Stimulated activated CD4-positive, alpha-beta T cell treated with anti-CD3 and anti-CD28 coated beads, Interleukin-1b, Interleukin-23, amount 100 ng/mL, for 1 hour (primary cell): ENCODE results near the gene PPEF1.
"Not testable (repeated sequence)": the region's sequence is repeated elsewhere in the genome, so short reads cannot be mapped to it uniquely, and the experiment has no call there.

Source experiments
- DNase-seq, 2 donors: peaks; one replicate each; pipeline ENCODE4 v3.0.0-alpha.2; 2020; ENCODE audit warnings: low read depth in 2 of 2

The PPEF1 gene

DNA sequence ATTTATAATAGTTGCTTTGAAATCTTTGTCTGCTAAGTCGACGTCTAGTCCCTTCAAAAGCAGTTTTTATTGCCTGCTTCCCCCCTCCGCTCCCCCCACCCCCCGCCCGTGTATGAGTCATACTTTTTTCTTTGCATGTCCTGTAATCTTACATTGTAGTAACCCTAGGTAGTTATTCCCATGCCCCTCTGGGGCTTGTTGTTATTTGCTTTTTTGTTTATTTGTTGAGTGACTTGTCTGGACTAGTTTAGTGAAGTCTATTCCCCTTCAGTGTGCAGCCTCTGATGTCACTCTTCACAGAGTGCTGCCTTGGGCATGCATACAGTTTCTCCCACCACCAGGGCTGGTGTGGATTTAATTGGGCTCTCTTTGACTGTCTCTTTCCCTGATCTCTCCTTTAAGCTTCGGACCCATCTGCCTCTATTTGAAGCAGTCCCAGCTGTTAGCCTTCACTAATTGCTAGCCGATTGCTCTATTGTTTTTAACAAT is 86.2 kb downstream of the PPEF1 start:
- DNase-seq = no peak

DNA sequence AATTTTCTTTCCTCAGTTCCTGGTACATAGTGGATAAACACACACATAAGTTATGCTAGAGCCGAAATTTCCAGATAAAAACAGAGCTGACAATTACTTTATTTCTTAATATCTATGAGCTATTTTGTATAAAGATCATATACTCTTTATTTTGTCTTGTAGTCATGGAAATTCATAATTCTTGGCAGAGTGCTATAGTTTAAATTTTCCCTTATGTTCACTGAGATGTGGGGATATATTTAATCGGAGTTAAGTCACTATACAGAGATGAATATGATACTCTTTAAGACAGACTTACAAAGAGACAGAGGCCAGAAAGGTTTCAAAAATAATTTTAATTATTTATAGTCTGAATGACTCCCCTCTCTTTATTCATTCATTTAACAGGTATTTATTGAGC is 89.7 kb downstream of the PPEF1 start:
- no peak for DNase-seq

DNA sequence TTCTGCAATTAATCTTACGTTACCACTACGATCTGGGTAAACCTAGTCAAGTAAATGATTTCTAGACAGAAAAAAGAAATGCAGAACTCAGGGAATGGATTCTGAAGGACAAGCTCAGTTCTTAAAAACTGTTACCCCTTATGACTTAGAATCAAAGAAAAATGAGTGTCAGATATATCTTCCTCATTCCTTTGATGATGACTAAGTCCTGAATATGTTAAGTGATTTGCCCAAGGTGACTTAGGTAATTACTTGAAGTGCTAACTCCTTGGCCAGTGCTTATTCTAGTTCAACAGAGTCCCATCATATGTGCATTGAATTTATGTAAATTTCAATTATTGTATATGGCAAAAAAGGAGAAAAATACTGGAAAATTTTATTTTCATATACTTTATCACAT is 92.5 kb downstream of the PPEF1 start:
- no peak for DNase-seq

DNA sequence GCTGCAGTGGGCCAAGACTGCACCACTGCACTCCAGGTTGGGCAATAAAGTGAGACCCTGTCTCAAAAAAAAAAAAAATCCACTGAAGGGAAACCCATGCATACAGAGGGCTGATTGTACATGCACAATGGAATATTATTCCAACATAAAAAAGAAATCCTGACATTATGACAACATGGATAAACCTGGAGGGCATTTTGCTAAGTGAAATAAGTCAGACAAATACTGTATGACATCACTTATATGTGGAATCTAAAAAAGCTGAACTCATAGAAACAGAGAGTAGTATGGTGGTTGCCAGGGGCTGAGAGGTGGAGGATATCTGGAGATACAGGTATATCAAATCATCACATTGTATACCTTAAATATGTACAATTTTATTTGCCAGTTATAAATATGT is 102.2 kb downstream of the PPEF1 start:
- no peak for DNase-seq

DNA sequence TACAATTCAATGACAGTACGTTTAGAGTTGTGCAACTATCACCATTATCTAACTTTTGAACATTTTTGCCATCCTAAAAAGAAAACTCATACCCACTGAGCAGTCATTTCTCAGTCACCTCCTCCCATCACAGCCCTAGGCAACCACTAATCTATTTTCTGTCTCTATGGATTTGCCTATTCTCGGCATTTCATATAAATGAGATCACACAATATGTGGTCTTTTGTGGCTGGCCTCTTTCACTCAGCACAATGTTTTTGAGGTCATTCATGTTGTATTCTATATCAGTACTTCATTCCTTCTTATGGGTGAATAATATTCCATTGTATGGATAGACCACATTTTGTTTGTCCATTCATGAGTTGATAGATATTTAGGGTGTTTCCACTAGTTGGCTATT is 103.0 kb downstream of the PPEF1 start:
- no peak for DNase-seq

DNA sequence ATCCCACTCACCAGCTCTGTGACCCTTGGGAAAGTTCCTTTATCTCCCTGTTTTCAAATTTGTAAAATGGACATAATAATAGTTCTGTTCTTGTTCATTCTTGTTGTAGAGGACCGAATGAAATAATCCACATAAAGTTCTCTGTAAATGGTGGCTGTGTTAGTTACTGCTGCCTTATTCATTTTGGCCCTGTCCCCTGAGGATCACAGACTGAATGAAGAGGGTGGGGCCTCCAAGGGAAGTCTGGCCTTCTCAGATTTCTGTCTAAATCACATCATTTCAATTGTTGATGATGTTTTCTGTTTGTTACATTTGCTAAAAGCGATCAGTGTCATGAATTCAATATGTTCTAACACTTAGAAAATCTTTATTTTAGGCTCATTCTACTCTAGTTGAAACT is 117.9 kb downstream of the PPEF1 start:
- no peak for DNase-seq

DNA sequence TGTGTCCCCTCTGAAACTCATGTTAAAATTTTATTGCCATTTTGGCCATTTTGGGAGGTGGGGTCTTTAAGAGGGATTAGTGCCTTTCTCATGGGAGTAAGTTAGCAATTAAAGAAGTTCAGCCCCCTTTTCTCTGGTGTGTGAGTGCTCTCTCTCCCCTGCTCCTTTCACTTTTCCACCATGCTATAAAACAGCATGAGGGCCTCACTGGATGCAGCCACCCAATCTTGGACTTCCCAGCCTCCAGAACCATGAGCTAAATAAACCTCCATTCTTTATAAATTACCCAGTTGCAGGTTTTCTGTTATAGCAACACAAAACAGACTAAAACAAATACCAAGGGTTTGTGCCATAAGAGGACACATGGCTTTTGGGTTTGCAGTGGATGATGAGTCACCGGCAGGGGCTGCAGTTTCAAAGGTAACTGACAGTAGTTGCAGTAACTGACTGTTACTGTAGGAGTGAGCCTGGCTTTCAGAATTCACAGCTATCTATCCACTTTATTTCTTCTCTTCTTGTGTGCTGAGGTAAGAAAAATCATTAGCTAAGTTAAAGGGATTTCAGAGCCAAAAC is 121.5 kb downstream of the PPEF1 start:
- DNase-seq = no peak

DNA sequence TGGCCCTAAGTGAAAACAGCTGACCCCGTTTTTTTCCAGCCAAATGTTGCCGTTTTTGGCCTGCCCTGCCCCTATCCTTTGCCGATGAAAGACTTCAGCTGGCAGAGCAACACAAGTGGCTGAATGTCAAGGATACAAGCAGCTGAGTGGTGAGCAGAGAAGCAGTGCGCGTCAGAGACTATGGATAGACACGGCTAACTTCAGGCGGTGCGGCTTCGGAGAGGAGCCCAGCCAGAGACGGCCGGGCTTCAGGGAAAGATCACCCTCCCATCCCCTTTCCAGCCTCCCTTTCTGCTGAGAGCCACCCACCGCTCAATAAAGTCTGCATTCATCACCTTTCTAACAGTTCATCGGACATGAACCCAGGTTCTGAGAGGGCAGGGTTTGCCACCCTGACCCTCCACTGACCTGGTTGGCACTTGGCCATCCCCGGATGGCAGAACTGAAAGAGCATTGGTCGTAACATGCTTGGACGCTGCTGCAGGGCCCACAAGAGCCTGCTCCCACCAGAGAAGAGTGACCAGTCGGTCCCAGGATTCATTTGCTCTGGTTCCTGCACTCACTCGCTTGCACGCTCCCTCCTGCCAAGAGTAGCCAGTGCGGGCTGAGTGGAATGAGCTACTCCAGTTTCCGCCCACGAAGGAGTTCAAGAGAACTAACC is 125.8 kb downstream of the PPEF1 start:
- DNase-seq = no peak

DNA sequence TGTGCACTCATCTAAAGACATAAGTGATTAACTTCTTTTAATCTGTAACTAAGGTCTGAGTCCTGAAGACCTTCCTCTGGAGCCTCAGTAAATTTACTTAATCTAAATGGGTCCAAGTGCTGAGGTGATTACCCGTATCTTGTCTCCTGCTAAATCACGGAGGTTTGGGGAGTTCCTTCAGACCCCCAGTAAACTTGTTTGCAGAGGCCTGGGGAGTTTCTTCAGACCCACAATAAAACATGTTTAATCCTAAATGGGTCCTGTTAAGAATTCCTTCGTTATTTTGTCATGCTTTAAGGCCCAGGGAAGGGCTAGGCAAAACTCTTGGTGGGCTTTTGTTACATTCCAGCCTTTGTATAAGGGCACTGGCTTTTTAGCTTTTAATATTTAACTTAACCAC is 140.5 kb downstream of the PPEF1 start:
- DNase-seq = not testable (repeated sequence)

DNA sequence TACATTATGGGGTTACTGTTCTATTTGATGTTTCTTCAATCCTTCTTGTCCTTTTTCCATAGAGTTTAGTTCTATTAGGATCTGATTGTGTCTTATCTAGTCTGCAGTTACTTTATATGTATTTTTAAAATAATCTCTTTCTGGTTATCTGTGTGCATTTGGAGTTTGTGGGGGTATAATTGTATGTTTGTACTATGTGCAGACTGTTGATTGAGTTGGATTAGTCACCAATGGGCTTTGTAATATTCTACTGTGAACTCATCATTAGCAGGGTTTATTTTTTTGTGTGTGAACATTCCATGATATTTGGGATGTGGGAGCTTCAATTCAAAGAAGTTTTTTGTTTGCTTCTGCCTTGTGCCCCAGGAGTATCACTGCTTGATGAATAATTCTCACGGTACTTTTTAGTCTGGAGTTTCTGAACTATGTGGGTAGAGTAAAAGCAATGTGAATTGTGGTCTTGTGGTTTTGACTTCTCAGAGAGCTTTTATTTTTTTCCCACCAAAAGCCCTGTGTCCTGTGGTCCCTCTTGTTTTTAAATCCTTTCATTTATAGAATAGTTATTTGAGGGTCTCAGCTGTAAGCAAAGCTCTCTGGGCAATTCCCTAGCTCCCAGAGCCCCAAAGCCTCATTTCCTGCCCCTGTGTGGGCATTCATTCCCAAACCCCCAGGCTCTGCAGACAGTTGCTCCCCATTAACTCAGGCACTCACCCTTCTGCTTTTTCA is 148.6 kb downstream of the PPEF1 start:
- DNase-seq = no peak

DNA sequence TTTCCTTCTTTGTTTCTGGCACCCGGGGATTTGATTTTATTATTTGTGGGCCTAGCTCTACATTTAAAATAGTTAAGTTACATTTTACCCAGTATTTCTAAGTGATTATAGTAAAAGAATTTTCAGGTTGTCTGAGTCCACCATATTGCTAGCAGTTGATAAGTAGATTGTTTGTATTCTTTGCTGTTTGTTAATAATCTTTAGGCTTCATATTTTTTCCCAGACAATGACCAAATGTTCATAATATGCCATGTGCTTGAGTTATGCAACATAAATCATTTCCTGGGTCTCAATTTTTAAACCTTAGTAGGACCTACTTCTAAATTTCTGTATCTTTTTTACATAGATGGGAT is 149.2 kb downstream of the PPEF1 start:
- no peak for DNase-seq

DNA sequence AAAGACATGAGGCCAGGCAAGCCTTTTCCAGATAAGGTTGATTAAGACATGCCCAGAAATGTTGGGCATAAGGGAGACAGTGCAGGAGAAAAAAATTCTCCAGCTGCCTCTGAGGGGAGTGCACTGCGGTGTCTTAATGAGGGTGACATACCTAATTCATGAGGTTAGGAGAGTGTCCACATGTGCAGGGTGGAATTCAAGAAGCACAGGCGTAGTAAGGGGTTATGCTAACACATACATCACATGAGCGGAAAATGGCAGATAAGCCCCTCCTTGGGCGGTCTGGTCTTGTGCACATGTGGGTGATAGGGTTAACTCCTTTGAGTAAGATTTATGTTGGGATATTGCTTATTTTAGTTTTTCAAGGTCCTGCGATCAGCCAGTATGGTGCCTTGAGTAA is 154.1 kb downstream of the PPEF1 start:
- DNase-seq = no peak

DNA sequence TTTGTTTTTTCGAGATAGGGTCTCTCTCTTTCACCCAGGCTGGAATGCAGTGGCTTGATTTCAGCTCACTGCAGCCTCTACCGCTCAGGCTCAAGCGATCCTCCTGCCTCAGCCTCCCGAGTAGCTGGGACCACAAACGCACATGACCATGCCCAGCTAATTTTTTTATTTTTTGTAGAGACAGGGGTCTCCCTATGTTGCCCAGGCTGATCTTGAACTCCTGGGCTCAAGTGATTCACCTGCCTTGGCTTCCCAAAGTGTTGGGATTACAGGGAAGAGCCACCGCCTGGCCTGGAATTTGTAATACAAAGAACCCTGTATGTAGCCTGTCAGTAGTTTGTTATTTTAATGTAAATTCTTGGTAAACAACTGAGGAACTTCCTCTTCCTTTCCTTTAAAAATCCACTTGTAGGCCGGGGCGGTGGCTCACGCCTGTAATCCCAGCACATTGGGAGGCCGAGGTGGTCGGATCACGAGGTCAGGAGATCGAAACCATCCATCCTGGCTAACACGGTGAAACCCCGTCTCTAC is 157.0 kb downstream of the PPEF1 start:
- DNase-seq = no peak

DNA sequence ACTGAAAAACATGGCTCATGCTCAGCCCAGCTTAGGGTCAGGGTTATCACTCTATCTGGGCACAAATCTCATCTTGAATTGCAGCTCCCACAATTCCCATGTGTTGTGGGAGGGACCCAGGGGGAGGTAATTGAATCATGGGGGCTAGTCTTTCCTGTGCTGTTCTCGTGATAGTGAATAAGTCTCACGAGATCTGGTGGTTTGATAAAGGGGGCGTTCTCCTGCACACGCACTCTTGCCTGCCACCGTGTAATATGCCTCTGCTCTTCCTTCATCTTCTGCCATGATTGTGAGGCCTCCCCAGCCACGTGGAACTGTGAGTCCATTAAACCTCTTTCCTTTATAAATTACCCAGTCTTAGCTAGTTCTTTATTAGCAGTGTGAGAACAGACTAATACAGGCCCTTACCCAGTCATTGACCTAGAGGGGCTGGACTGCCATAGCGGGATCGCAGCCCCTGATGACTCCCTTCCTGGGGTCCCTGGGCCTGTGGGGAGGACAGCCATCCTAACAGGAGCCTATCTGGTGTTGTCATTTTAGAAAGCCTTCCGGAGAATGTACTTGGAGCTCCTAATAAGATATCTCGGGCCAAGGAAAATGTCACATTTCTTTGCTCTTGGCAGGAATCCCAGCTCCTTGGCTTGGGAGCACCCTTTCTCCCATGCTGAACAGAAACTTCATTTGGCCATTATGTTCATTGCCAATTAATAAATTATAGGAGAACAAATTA is 163.9 kb downstream of the PPEF1 start:
- no peak for DNase-seq

DNA sequence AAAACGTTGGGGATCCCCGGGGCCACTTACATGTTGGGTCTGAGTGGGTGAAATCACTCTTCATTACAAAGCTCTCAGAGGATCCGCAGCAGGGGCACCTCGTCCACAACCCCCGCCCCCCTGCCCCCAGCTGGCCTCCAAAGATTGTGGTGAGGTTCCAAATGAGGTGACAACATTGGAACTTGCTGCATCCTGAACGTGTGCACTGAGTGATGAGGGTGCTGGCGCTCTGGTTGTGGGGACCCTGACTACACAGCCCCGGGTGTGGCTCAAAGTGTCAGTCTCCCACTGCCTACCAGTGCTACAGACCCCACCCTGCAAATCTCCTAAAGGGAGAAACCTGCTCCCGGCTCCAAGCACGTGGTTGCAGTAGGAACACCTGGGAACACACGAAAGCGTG is 164.5 kb downstream of the PPEF1 start:
- DNase-seq = no peak

DNA sequence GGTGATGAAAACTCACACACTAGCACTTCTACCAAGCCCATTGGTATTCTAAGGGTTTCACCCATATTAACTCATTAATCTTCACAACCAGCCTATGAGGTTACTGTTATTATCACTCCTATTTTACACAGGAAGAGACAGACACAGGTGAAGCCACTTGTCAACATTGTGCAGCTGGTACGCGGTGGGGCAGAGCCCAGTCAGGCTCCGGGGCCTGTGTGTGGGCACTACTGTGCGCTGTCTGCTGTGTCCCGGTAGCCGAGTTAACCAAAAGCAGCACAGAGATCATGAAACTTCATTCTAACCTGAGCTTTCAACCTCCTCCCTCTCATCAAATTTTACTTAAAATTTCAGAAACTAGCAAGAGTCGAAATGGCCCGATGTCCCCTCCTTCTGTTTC is 165.2 kb downstream of the PPEF1 start:
- DNase-seq = no peak

DNA sequence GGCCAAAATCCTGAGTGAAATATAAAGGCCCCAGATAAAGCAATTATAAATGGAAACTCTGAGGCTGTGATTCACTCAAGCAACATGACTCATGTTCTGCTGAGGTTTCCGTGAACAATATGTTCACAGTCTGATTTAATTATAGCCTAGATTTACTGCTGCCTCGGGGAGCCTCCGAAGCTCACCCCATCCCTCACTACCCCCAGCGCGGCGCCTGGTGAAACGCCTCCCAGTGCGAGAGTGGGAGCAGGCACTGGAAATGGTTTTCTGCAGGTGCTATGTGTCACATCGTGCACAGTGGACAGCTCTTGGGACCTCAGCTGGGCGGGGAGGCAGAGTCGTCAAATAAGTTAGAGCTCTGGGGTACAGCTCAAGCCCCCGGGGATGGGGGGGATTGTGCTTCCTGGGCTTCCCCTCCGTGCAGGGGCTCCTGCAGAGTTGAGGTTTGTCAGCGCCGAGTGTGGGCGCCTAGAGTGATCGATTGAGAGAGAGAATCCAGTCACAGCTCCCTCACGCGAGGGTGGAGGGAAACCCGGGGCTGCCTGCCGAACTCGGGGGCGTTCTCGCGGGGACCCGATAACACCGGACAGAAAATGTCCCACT is 165.8 kb downstream of the PPEF1 start:
- DNase-seq = no peak

DNA sequence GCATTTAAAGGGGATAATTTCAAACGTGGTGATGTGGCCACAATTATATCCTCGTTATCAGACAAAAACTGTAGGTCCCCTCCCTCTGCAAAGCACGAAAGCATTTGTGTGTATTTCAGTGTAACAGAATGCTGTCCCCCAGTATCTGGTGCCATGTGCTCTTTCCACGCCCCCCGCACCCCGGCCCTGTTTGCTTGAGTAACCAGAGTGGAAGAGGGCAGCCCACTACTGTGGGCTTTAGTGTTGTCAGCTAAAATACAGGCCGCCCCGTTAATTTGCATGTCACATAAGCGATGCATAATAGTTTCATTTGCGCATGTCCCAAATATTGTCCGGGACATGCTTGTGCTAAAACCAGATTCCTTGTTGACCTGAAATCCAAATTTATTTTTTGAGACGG is 166.4 kb downstream of the PPEF1 start:
- DNase-seq = no peak

DNA sequence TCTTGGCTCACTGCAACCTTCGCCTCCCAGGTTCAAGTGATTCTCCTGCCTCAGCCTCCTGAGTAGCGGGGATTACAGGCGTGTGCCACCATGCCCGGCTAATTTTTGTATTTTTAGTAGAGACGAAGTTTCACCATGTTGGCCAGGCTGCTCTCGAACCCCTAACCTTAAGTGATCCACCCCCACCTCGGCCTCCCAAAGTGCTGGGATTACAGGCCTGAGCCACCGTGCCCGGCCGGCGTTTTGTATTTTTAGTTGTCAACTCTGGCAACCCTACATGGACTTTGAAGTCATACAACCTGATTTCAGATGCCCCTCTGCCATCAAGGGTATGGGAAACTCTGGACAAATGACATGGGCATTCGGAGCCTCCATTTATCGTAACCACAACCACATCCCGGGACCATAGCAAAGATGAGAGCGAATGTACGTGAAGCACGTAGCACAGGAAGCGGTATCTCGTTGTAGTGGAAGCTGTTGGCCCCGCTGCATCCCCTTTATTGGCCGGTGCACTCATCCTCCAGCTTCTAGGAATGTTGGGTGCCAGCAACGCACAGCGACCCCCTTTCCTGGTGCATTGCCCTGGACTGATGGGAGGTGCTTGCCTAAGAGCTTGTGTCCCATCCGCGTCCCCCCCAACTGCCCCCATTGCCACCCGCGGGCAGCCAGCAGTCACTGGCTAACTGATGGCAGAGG is 167.3 kb downstream of the PPEF1 start:
- DNase-seq = no peak

DNA sequence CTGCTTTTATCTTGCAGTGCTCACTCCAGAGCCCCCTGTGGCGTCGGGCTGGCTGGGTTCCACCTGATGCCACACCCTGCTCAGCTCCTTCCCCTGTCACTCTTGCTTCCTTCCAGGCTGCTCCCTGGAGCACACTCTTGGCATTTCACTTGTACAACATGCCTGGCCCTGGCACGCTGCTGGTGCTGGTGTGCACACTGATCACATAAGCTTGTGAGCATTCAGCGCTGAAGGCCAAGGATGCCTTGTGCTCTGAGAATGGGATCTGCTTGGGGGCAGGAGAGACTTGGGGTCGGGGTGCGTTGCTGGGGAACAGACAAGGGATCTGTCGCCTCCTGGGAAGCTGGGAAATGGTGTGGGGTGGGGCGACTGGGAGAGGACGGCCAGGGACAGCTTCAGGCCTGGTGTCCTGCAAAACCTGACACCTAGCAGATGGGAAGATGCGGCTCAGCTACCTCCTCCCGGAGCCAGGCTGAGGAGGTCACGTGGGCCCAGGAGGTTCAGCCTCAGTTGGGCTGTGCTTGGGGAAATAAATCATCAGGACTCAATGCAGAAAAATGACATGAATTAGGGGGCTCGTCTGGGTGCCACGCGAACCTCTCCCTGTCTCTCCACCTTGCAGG is 167.9 kb downstream of the PPEF1 start:
- DNase-seq = no peak

DNA sequence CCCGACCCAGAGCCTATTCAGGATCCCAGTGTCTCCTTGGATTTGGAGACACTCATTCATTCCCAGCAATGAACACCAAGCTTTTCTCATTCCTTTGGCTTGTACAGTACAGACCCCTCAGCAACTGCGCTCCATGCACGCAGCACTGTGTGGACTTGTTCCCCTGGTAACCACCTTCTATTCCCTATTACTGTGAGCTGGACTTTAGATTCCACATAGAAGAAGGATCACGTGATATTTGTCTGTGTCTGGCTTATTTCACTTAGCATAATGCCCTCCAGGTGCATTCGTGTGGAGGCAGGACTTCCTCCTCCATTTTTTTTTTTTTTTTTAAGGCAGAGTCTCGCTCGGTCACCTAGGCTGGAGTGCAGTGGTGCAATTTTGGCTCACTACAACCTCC is 170.0 kb downstream of the PPEF1 start:
- no peak for DNase-seq
